IMR-90 (cell line): ENCODE measurements around the gene CST7. TPM values are rescaled to one million over a fixed set of nuclear protein-coding genes. Genes with fewer than 3 reads are reported as not detected.

Experiments
- ATAC-seq: fragments of 200-7000 bp; cut with Tn5 transposase; 2 replicates; pipeline ENCODE4 v1.9.1; 2020; ENCODE audit warnings: low read depth, mild to moderate bottlenecking, moderate library complexity
- BruUV-seq: library from RNA; stranded (reverse); fragments of 400-500 nt; replicated peaks from 2 replicates; lab custom pipeline; 2021; lab: Mats Ljungman, UMichigan
- CTCF ChIA-PET: fragments of 300-600 bp; formaldehyde crosslinking; extraction: SDS; loops from one replicate; lab custom pipeline; 2021; ENCODE audit warnings: antibody characterized with exemption; lab: Yijun Ruan, JAX
- POLR2A ChIA-PET: fragments of 300-600 bp; sonication (Branson Sonifier 250); formaldehyde crosslinking; loops from one replicate; lab custom pipeline; 2022; ENCODE audit warnings: antibody characterized with exemption; ENCODE audit not compliant: unreplicated experiment; lab: Charles Lee
- DNase-seq: peaks from one replicate; pipeline ENCODE4 v3.0.0; 2013
- H2AFZ ChIP-seq: replicated peaks from 2 replicates; pipeline ENCODE3; 2013; ENCODE audit warnings: low read length, mild to moderate bottlenecking; ENCODE audit not compliant: poor library complexity
- H2AK5ac ChIP-seq: 2 replicates; pipeline ENCODE4 v1.6.1; 2013; ENCODE audit warnings: low read depth, low read length, inconsistent platforms
- H2AK9ac ChIP-seq: replicated peaks from 2 replicates; pipeline ENCODE3; 2013; ENCODE audit warnings: mild to moderate bottlenecking, low read depth, low read length, moderate library complexity; ENCODE audit not compliant: poor library complexity
- H2BK120ac ChIP-seq: 2 replicates; pipeline ENCODE4 v1.6.1; 2013; ENCODE audit warnings: low read depth, low read length, inconsistent platforms
- H2BK15ac ChIP-seq: 3 replicates; pipeline ENCODE4 v1.6.1; 2013; ENCODE audit warnings: low read depth, low read length, inconsistent platforms
- H2BK20ac ChIP-seq: 2 replicates; pipeline ENCODE4 v1.6.1; 2013; ENCODE audit warnings: low read depth, mild to moderate bottlenecking, inconsistent platforms, low read length, moderate library complexity
- H2BK5ac ChIP-seq: 2 replicates; pipeline ENCODE4 v1.6.1; 2013; ENCODE audit warnings: mild to moderate bottlenecking, low read depth, low read length, inconsistent platforms; ENCODE audit not compliant: poor library complexity, severe bottlenecking
- H3K14ac ChIP-seq: replicated peaks from 2 replicates; pipeline ENCODE4 v1.6.1; 2013; ENCODE audit warnings: low read depth, low read length, inconsistent platforms
- H3K18ac ChIP-seq: 2 replicates; pipeline ENCODE4 v1.6.1; 2013; ENCODE audit warnings: low read depth, low read length, control low read depth
- H3K23ac ChIP-seq: 2 replicates; pipeline ENCODE4 v1.6.1; 2013; ENCODE audit warnings: low read depth, low read length, inconsistent platforms
- H3K27ac ChIP-seq: 2 replicates; pipeline ENCODE4 v1.5.1; 2013; ENCODE audit warnings: mild to moderate bottlenecking, control low read depth, low read length; ENCODE audit not compliant: insufficient read depth
- H3K27me3 ChIP-seq: 2 replicates; pipeline ENCODE4 v1.6.1; 2013; ENCODE audit warnings: low read length; ENCODE audit not compliant: control insufficient read depth, insufficient read depth
- H3K36me3 ChIP-seq: 2 replicates; pipeline ENCODE4 v1.6.1; 2013; ENCODE audit warnings: low read length, mixed read lengths; ENCODE audit not compliant: control insufficient read depth, insufficient read depth
- H3K4ac ChIP-seq: 2 replicates; pipeline ENCODE4 v1.6.1; 2013; ENCODE audit warnings: low read depth, low read length, inconsistent platforms
- H3K4me1 ChIP-seq: 2 replicates; pipeline ENCODE4 v1.6.1; 2013; ENCODE audit warnings: low read length, mixed read lengths; ENCODE audit not compliant: control insufficient read depth, insufficient read depth
- H3K4me2 ChIP-seq: 2 replicates; pipeline ENCODE4 v1.6.1; 2013; ENCODE audit warnings: low read depth, mild to moderate bottlenecking, control low read depth, low read length, moderate library complexity
- H3K4me3 ChIP-seq: 2 replicates; pipeline ENCODE4 v1.5.1; 2013; ENCODE audit warnings: low read depth, mild to moderate bottlenecking, control low read depth, low read length, moderate library complexity; ENCODE audit not compliant: insufficient read depth
- H3K56ac ChIP-seq: 2 replicates; pipeline ENCODE4 v1.6.1; 2013; ENCODE audit warnings: low read length, inconsistent platforms; ENCODE audit not compliant: insufficient read depth; ENCODE audit errors: extremely low read depth
- H3K79me1 ChIP-seq, 2 experiments: 2 replicates each; pipeline ENCODE4 v1.6.1; 2013; ENCODE audit warnings: low read length in 2 of 2, inconsistent platforms in 1 of 2, low read depth in 1 of 2
- H3K9ac ChIP-seq: 2 replicates; pipeline ENCODE4 v1.6.1; 2013; ENCODE audit warnings: low read depth, low read length, control low read depth
- H3K9me1 ChIP-seq: 2 replicates; pipeline ENCODE4 v1.6.1; 2013; ENCODE audit warnings: low read length, inconsistent platforms; ENCODE audit not compliant: insufficient read depth
- H3K9me3 ChIP-seq: 2 replicates; pipeline ENCODE4 v1.6.1; 2013; ENCODE audit warnings: low read length; ENCODE audit not compliant: control insufficient read depth, insufficient read depth
- H4K20me1 ChIP-seq: 2 replicates; pipeline ENCODE4 v1.6.1; 2013; ENCODE audit warnings: low read length, inconsistent platforms; ENCODE audit not compliant: insufficient read depth
- H4K5ac ChIP-seq: 2 replicates; pipeline ENCODE4 v1.6.1; 2013; ENCODE audit warnings: mild to moderate bottlenecking, low read depth, low read length, control low read depth
- H4K8ac ChIP-seq, 2 experiments: 2 replicates each; pipeline ENCODE4 v1.6.1; 2013; ENCODE audit warnings: low read depth in 2 of 2, low read length in 2 of 2, control low read depth in 1 of 2, inconsistent platforms in 1 of 2
- H4K91ac ChIP-seq: 2 replicates; pipeline ENCODE4 v1.6.1; 2013; ENCODE audit warnings: low read depth, low read length, inconsistent platforms; ENCODE audit not compliant: insufficient read depth
- BHLHE40 ChIP-seq: fragments of 150-350 bp; IDR thresholded peaks from 2 replicates; pipeline ENCODE4 v1.6.1; 2016; ENCODE audit warnings: mild to moderate bottlenecking, low read depth, low read length
- CEBPB ChIP-seq: IDR thresholded peaks from 2 replicates; pipeline ENCODE4 v1.6.1; 2012; ENCODE audit warnings: low read depth, low read length, improper control_type of control experiment
- CHD1 ChIP-seq: IDR thresholded peaks from 2 replicates; pipeline ENCODE4 v1.6.1; 2012; ENCODE audit warnings: low read depth, low read length, improper control_type of control experiment
- FOS ChIP-seq: fragments of 150-350 bp; IDR thresholded peaks from 2 replicates; pipeline ENCODE4 v1.6.1; 2016; ENCODE audit warnings: low read depth, low read length
- MAFK ChIP-seq: IDR thresholded peaks from 2 replicates; pipeline ENCODE4 v1.6.1; 2012; ENCODE audit warnings: low read depth, low read length, improper control_type of control experiment
- MAZ ChIP-seq: IDR thresholded peaks from 2 replicates; pipeline ENCODE4 v1.6.1; 2012; ENCODE audit warnings: low read depth, mild to moderate bottlenecking, low read length, improper control_type of control experiment, moderate library complexity, borderline replicate concordance
- MXI1 ChIP-seq: IDR thresholded peaks from 2 replicates; pipeline ENCODE4 v1.6.1; 2012; ENCODE audit warnings: low read depth, mild to moderate bottlenecking, low read length, moderate library complexity, borderline replicate concordance
- NFE2L2 ChIP-seq: fragments of 150-350 bp; IDR thresholded peaks from 2 replicates; pipeline ENCODE4 v1.6.1; 2016; ENCODE audit warnings: low read depth, mild to moderate bottlenecking, low read length
- POLR2A ChIP-seq: IDR thresholded peaks from 2 replicates; pipeline ENCODE4 v1.6.1; 2012; ENCODE audit warnings: mild to moderate bottlenecking, low read depth, low read length
- RAD21 ChIP-seq: IDR thresholded peaks from 2 replicates; pipeline ENCODE4 v1.6.1; 2012; ENCODE audit warnings: low read length, improper control_type of control experiment
- RCOR1 ChIP-seq: IDR thresholded peaks from 2 replicates; pipeline ENCODE4 v1.6.1; 2012; ENCODE audit warnings: mild to moderate bottlenecking, low read length, improper control_type of control experiment; ENCODE audit not compliant: insufficient replicate concordance
- RFX5 ChIP-seq: IDR thresholded peaks from 2 replicates; pipeline ENCODE4 v1.8.0; 2012; ENCODE audit warnings: low read depth, mild to moderate bottlenecking, low read length, moderate library complexity
- SMC3 ChIP-seq: fragments of 150-350 bp; IDR thresholded peaks from 2 replicates; pipeline ENCODE4 v1.6.1; 2016; ENCODE audit warnings: low read depth, mild to moderate bottlenecking, antibody characterized with exemption, low read length, moderate library complexity
- WGBS, 2 experiments: methylation state at CpG; one replicate each; pipeline versions ENCODE4 v1.1.5 to v1.1.7; 2013; ENCODE audit warnings: missing lambda C conversion rate in 2 of 2; ENCODE audit not compliant: insufficient read length in 1 of 2; ENCODE audit errors: extremely low coverage in 2 of 2; 5-methylcytosine and 5-hydroxymethylcytosine counted together
- dilution Hi-C: fragments of 300-500 bp; cut with HindIII; formaldehyde crosslinking; loops from one replicate; pipeline ENCODE4 v1.14.3; 2018; ENCODE audit warnings: low sequenced_read_pairs; ENCODE audit not compliant: unreplicated experiment
- in situ Hi-C: fragments of 300-500 bp; cut with MboI; formaldehyde crosslinking; loops from 3 replicates; pipeline ENCODE4 v1.14.3; 2019; ENCODE audit warnings: low sequenced_read_pairs, inconsistent platforms, mixed read lengths
- intact Hi-C: fragments of 100-400 bp; cut with micrococcal nuclease; formaldehyde crosslinking; loops from 2 replicates; pipeline ENCODE4 v1.10.0; 2022
- polyA plus RNA-seq, 3 experiments: library from polyadenylated mRNA; depleted of rRNA; stranded (reverse); fragments of >200 nt; gene quantifications; 2 replicates each; pipeline ENCODE4 v1.2.3, GENCODE V29; 2012; ENCODE audit warnings: low replicate concordance in 1 of 3
- total RNA-seq: library from RNA; depleted of rRNA; stranded (reverse); fragments of >200 nt; gene quantifications from 2 replicates; pipeline ENCODE4 v1.2.3, GENCODE V29; 2012
- TF ChIP-seq, protein P1 (sequence below): fragments of 150-350 bp; IDR thresholded peaks from 2 replicates; pipeline ENCODE4 v1.6.1; 2016; ENCODE audit warnings: low read depth, mild to moderate bottlenecking, low read length, moderate library complexity, borderline replicate concordance
- TF ChIP-seq, protein P2 (sequence below): fragments of 150-350 bp; IDR thresholded peaks from 2 replicates; pipeline ENCODE4 v1.6.1; 2017; ENCODE audit warnings: mild to moderate bottlenecking, antibody characterized with exemption, low read length, low read depth

Gene CST7
- total and polyA plus RNA-seq, 2 of the 4 experiments (the other 2 are of a cell fraction), result not detected

DNA sequence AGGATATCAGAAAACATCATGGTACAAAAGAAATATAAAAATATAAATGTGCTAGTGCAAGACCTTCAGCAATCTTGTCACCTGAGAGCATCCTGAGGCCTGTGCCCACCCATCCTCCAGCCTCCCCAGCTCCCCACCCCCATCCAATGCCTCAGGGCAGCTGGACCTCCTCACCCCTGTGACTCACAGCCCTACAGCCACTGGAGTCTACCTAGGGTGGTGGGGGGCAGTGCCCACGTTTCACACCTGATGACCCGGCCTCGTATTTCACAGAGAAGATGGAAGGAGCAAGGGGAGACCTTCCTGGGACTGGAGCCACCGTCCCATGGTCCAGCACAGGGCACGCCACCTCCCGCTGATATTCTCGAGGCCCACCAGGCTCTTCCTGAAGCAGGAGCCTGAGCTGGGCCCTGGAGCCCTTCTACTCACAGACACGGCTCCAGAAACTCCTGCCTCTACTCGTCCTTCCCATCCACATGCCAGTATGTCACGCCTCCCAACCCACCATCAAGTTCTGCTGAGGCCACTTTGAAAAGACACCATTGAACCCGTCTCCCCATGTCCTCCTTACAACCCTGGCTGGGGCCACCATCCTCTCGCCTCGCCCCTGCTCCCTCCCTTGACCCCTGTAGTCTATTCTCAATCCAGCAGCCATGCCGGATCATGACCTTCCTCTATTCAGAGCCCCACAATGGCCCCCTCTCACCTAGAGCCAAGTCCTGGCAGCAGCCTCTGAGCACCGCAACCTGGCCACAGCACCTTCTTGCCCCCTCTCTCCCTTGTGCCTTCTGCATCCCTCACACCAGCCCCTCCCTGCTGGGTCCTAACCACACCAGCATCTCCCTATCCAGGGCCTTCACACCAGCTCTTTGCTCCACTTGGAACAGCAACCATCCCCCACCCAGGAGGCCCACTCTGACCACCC is 30.2 kb downstream of the CST7 start:
- intact Hi-C loops (no loop called here), dilution Hi-C loops (no loop called here), in situ Hi-C loops (loop anchor here (25.0 kb wide), 3 partner anchors 608 to 883 kb away; partner anchors contain the start of genes NINL and ZNF337)
- Histone ChIP-seq H3K23ac (no peak overlapping the region), H4K91ac (no peak overlapping the region), H3K9me1 (no peaks in the 10 kb centered on the region), H2AFZ (peak overlapping the region; percentile 47), H3K27me3 (no peaks in the 10 kb centered on the region), H3K9ac (no peak overlapping the region), H3K36me3 (peaks cover 16% of the 10 kb centered on the region), H3K4me3 (no peak overlapping the region), H2AK9ac (peak overlapping the region; percentile 70), H2BK5ac (no peak overlapping the region), H3K56ac (no peak overlapping the region), H3K79me1 (peaks cover 21 to 22% of the 10 kb centered on the region in 2 experiments), H3K18ac (no peak overlapping the region), H2BK20ac (no peak overlapping the region), H3K4ac (no peak overlapping the region), H3K14ac (no peak overlapping the region), H3K4me2 (no peak overlapping the region), H3K4me1 (no peaks in the 10 kb centered on the region), H4K5ac (no peak overlapping the region), H3K9me3 (peaks cover 7% of the 10 kb centered on the region; the same call in 1 of the 2 replicates), H3K27ac (no peak overlapping the region), H2BK120ac (no peak overlapping the region), H4K8ac (no peak overlapping the region), H2AK5ac (no peak overlapping the region), H2BK15ac (no peak overlapping the region), H4K20me1 (no peaks in the 10 kb centered on the region; the same call in 1 of the 2 replicates)
- BruUV-seq, result no TSS peak
- 97% methylated on average over 9 of the region's 15 CpGs; no CpG with 5 or more reads in 1 of the 2 experiments for WGBS, 2 experiments
- ATAC-seq, result no peak
- no peak for DNase-seq
- POLR2A ChIA-PET, result no interaction called here
- CTCF ChIA-PET, result no interaction called here
- TF ChIP-seq CEBPB (no peak), RFX5 (no peak), FOS (no peak), NFE2L2 (no peak), MAZ (no peak), SMC3 (no peak), RCOR1 (no peak), MXI1 (no peak), MAFK (no peak), RAD21 (no peak), POLR2A (no peak), BHLHE40 (no peak), CHD1 (no peak)
- TF ChIP-seq, protein P1, sequence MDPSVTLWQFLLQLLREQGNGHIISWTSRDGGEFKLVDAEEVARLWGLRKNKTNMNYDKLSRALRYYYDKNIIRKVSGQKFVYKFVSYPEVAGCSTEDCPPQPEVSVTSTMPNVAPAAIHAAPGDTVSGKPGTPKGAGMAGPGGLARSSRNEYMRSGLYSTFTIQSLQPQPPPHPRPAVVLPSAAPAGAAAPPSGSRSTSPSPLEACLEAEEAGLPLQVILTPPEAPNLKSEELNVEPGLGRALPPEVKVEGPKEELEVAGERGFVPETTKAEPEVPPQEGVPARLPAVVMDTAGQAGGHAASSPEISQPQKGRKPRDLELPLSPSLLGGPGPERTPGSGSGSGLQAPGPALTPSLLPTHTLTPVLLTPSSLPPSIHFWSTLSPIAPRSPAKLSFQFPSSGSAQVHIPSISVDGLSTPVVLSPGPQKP, result no peak
- TF ChIP-seq, protein P2, sequence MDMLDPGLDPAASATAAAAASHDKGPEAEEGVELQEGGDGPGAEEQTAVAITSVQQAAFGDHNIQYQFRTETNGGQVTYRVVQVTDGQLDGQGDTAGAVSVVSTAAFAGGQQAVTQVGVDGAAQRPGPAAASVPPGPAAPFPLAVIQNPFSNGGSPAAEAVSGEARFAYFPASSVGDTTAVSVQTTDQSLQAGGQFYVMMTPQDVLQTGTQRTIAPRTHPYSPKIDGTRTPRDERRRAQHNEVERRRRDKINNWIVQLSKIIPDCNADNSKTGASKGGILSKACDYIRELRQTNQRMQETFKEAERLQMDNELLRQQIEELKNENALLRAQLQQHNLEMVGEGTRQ, result no peak
